ENCODE measurements around the gene C6orf62.

DNA sequence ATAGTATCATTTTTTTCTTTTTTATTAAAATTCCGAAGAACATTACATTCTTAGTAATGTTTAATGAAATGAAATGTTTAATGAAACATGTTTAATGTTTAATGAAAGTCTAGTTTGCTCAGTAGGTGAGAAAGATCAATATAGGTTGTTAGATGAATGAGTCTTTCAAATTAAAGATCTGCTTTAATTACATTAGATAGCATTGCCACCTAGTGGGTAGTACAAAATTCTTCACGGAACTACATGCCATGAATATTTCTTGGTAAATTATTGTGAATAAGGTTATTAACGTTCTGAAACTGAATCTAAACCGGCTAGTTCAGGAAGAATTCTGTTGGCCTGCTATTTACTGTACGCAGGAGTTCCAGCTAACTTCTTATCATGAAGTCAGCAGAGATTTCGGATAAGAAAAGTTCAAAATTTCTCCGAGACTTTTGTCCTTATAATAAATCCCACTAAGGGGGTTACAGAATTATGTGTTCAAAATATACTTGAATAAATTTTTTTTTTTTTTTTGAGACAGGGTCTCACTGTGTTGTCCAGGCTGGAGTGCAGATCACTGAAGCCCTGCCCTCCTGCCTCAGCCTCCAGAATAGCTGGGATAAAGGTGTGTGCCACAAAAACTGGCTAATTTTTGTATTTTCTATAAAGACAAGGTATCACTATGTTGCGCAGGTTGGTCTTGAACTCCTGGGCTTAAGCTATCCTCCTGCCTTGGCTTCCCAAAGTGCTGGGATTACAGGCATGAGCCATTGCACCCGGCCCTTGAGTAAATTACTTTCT is 47.9 kb upstream of the C6orf62 start:
- TF ChIP-seq, protein P1, sequence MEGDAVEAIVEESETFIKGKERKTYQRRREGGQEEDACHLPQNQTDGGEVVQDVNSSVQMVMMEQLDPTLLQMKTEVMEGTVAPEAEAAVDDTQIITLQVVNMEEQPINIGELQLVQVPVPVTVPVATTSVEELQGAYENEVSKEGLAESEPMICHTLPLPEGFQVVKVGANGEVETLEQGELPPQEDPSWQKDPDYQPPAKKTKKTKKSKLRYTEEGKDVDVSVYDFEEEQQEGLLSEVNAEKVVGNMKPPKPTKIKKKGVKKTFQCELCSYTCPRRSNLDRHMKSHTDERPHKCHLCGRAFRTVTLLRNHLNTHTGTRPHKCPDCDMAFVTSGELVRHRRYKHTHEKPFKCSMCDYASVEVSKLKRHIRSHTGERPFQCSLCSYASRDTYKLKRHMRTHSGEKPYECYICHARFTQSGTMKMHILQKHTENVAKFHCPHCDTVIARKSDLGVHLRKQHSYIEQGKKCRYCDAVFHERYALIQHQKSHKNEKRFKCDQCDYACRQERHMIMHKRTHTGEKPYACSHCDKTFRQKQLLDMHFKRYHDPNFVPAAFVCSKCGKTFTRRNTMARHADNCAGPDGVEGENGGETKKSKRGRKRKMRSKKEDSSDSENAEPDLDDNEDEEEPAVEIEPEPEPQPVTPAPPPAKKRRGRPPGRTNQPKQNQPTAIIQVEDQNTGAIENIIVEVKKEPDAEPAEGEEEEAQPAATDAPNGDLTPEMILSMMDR (conservative IDR thresholded peaks at IDR 0.05; ENCODE audit: low read length) = peak; percentile 91
- TF ChIP-seq EZH2phosphoT487 (IDR thresholded peaks at IDR 0.05; ENCODE audit: borderline replicate concordance, low read depth, low read length) = no peak
